HT-29 (cell line): ENCODE results near the gene OR10A6. TPM values are rescaled to one million over a fixed set of nuclear protein-coding genes. Genes with fewer than 3 reads are reported as not detected.

ENCODE experiments used
- DNase-seq: peaks from one replicate; pipeline ENCODE4 v3.0.0-alpha.2; 2015; ENCODE audit warnings: low spot score
- total RNA-seq: library from RNA; depleted of rRNA; stranded (reverse); fragments of >200 nt; shearing (Covaris generic); gene quantifications from 2 replicates; pipeline ENCODE4 v1.2.3, GENCODE V29; 2014

Gene OR10A6
- total RNA-seq, 1 experiment from 2014 or later = not detected

- no peak for DNase-seq
Measured at GRCh38 chr11:7910286-7910788, 20.7 kb downstream of the OR10A6 start.

DNA sequence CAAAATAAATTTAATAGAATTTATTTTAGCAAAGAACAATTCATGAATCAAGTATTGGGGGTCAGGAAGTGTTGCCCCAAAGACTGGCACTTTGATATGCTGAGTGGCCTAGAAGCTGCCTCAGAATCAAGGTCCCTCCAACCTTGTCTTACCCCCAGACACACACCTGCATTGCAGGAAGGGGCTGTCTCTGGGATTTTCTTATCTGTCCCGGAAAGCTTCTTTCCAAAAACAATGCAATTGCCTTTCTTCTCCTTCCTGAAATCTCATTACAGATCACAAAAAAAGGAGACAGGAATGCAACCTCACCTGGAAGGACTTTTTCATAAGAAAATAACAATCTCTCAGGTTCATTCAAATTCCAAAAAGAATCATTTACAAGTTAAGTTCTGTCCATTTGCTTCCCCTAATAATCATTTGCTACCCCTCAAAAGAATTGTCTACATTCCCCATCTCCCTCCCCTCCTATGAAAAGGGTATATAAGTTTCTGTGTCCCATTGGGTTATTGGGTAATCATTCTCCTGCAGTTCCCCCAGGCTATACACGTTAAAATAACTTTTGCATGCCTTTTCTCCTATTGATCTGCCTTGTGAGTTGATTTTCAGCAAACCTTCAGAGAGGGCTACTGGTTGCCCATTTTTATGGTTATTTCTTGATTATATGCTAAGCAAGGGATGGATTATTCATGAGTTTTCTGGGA lies 21.3 kb downstream of the OR10A6 start:
- DNase-seq = no peak

DNA sequence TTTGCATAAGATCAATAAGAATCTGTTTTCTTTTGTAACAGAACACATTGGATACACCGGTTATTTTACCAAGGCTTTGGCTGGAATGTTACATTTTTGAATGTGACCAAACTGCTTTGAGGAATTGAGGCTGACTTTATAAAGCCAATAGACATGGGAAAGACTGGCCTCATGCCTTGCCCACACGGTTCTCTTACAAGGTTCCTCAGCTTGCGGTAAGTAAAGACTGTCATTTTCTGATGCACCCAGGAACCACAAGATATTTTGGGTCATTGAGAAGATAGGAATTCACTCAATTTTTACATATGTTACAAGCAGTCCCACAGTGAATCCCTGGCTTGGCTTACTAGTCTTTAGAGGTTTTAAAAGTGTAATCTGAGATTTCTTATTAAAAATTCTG lies 23.9 kb downstream of the OR10A6 start:
- DNase-seq = no peak

- DNase-seq = no peak
Measured at GRCh38 chr11:7906481-7906880, 24.6 kb downstream of the OR10A6 start.

DNA sequence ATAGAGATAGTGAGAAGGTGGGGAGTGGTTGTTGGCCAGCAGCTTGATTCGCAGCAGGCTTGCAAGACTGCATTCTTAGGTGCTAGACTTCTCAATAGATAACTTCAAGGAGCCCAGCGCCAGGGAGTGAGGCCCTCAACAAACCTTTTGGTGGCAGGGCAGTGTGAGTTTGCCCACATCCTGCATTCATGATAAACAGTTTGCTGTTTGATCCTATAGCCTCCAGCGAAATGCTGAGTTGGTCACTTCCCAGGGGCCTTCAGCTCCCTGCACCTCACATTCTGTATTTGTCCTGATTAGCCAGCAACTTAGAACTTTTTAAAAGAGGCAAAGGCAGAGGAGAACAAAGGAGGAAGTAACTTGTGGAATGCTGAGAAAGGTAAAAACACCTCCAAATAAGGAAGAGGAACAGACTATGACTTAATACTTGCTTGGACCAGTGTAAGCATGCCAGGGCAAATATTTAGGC lies 25.1 kb downstream of the OR10A6 start:
- DNase-seq = no peak

GRCh38 chr11:7905549-7905948 lies 25.5 kb downstream of the OR10A6 start:
- no peak for DNase-seq

- DNase-seq = peak; percentile 20
Measured at GRCh38 chr11:7904917-7905316, 26.2 kb downstream of the OR10A6 start.

GRCh38 chr11:7903940-7904339 lies 27.1 kb downstream of the OR10A6 start:
- no peak for DNase-seq

- DNase-seq = no peak
Measured at GRCh38 chr11:7901319-7901854, 29.7 kb downstream of the OR10A6 start.

- DNase-seq = no peak
Measured at GRCh38 chr11:7900686-7901085, 30.4 kb downstream of the OR10A6 start.

DNA sequence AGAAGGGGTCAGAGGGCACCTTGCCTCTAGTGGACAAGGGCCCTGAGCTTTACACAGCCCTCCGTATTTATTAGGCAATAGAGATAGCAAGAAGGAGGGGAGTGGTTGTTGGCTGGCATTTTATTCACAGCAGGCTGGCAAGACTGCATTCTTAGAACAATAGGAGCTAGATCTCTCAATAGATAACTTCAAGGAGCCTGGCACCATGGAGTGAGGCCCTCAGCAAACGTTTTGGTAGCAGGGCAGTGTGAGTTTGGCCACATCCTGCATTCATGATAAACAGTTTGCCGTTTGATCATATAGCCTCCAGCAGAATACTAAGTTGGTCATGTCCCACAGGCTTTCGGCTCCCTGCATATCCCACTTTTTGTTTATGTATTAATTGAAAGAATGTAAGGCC lies 31.6 kb downstream of the OR10A6 start:
- DNase-seq = no peak

GRCh38 chr11:7898666-7899283 lies 32.3 kb downstream of the OR10A6 start:
- DNase-seq = no peak

DNA sequence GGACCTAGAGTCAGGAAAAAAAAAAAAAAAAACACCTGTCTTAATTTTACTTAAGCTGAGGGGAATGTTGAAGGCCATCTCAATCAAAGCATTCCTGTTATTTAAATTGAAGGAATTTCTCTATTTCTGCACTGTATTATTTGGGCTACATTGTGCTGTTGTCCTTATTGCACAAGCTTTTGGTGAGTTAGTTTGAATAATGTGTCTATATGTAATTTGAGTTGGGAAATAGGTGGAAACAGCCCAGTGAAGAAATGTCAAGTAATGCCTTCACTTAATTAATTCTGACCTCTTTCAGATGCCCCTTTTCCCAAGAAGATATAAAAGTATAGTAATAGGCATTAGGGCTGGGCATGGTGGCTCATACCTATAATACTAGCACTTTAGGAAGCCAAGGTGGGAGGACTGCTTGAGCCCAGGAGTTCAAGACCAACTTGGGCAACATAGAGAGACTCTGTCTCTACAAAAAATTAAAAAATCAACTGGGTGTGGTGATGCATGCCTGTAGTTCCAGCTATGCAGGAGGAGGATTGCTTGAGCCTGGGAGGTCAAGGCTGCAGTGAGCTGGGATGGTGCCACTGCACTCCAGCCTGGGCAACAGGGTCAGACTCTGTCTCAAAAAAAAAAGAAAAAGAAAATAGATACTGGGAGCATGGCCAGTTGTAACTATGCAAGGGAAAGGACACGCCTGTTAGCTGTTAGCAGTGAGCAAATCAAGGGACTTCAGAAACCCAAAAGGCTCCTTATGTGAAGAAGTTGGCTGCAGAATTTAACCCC lies 34.9 kb downstream of the OR10A6 start:
- DNase-seq = no peak

DNA sequence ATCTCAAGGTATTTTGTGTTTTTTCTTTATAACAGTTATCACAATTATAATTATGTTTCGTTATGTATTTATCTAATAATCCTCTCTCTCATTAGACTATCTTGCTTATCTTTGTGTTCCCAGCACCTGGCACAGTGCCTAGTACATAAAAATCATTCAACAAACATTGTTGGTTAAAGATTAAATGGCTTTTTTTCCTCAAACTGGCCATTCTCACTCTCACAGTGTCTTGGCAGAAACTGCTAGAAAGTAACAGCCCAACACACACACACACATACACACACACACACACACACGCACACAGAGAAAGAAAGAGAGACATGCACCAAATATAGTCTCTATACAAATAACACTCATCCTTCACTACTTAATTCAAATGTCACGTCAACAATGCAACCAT lies 36.8 kb downstream of the OR10A6 start:
- no peak for DNase-seq

- peak; percentile 51 for DNase-seq
Measured at GRCh38 chr11:7893796-7894195, 37.3 kb downstream of the OR10A6 start.

DNA sequence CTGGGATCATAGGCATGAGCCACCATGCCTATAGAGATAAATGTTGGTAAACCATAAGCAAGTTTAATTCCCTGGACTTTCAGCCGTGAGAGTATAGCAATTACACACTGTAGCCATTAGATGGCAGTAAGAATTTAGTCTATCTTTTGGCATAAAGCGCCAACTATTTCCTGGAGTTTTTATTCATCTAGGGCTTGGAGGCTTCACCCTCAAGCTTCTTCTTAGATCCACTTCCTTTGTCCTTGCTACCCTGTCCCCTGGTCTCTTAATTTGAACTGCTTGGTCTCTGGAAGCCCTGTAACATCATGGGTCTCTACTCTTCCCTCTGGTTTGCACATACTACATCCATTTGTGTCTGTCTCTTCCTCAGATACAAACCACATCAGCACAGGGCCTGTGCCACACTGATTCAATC lies 38.2 kb downstream of the OR10A6 start:
- peak; percentile 72 for DNase-seq

DNA sequence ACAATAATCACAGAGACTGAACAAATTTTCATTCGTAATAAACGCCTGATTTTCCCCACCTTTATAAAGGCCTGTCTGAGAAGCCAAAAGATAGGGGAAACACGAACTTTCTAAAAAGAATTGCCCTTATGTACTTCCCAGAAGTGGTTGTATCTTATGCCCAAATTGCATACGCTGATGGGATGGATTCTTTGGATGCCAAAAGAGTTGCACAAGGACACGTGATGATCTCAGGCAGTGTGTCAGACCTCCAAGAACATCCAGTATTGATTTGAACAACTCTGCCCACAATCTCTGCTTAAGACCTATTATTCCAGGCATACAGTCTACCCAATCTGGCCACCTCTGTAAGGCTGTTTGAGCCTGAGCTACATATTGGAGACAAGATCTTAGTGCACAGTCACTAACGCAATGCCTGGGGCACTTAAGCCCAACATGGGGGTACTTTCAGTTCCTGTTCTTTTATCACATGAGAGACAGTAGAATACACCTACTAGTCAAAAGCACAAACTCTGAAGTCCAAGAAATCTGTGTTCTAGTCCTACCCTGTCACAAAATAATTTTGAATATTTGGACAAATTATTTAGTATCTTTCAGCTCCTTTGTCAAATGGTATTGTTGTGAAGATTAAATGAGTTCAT lies 38.9 kb downstream of the OR10A6 start:
- DNase-seq = no peak

GRCh38 chr11:7890417-7891172 lies 40.5 kb downstream of the OR10A6 start:
- no peak for DNase-seq

GRCh38 chr11:7889985-7890384 lies 41.1 kb downstream of the OR10A6 start:
- DNase-seq = no peak

DNA sequence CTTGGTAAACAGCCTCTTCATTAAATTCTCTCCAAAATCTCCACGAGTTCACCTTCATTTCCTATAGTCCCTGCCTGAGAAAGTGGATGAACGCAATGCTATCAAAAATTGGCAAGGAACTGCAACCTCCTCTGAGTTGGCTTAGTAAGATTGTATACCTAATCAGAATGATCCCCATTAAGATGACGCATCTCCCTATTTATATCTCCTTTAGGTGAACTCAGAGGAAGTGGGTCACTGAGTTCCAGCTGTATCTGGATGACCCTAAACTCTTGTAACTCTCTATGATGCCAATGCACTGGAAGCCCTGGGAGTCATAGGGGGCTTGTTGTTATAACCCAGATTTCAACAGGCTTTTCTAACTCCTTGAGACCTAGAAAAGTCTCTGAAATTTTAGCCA lies 48.2 kb downstream of the OR10A6 start:
- DNase-seq = no peak
